Fibroblast of the aortic adventitia (primary cell): Measurements from ENCODE around the gene LHX6. TPM values are rescaled to one million over a fixed set of nuclear protein-coding genes. Genes with fewer than 3 reads are reported as not detected.

Experiments used
- DNase-seq: peaks from one replicate; pipeline ENCODE4 v3.0.0-alpha.2; 2010; ENCODE audit warnings: low read depth
- H3K4me3 ChIP-seq: 2 replicates; pipeline ENCODE4 v1.5.1; 2011; ENCODE audit warnings: low read depth, mild to moderate bottlenecking, control low read depth, low read length, moderate library complexity
- total RNA-seq: library from RNA; depleted of rRNA; stranded (reverse); fragments of >200 nt; gene quantifications from 2 replicates; pipeline ENCODE4 v1.2.3, GENCODE V29; 2012; ENCODE audit warnings: low replicate concordance
- TF ChIP-seq, protein P1 (sequence below): IDR thresholded peaks from 2 replicates; pipeline ENCODE4 v1.5.1; 2011; ENCODE audit warnings: mild to moderate bottlenecking, low read length, control low read depth, inconsistent platforms; ENCODE audit not compliant: insufficient read depth

Gene LHX6
- total RNA-seq, 1 donor: not detected

DNA sequence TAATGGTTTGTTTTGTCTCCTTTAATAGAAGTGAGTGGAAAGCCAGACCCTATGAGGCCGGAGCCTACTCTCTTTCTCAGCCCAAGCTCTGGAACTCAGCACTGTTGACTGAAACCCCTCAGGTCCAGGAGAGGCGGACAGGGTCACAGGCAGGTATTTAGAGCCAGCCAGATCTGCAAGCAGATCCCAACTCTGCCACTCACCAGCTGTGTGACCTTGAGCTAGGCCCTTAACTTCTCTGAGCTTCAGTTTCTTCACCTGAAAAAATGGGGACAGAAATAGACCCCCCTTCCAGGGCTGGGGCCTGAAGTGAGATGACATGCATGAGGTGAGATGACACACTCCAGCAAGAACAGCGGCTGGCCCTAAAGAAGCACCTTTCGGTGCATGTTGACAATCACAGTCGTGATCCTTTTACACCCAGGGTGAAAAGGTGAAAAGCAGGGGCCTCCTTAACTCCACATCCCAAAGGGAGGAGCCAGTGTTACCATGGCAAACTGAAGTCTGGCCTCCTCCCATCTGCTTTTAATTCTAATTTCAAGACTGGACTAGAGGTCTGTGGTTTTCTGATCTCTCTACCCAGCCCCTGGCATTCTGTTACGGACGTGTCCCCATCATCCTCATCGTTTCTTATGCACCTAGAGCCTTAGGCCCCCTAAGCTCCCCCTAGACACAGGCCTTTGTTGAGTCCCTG is 41.8 kb downstream of the LHX6 start:
- TF ChIP-seq, protein P1, sequence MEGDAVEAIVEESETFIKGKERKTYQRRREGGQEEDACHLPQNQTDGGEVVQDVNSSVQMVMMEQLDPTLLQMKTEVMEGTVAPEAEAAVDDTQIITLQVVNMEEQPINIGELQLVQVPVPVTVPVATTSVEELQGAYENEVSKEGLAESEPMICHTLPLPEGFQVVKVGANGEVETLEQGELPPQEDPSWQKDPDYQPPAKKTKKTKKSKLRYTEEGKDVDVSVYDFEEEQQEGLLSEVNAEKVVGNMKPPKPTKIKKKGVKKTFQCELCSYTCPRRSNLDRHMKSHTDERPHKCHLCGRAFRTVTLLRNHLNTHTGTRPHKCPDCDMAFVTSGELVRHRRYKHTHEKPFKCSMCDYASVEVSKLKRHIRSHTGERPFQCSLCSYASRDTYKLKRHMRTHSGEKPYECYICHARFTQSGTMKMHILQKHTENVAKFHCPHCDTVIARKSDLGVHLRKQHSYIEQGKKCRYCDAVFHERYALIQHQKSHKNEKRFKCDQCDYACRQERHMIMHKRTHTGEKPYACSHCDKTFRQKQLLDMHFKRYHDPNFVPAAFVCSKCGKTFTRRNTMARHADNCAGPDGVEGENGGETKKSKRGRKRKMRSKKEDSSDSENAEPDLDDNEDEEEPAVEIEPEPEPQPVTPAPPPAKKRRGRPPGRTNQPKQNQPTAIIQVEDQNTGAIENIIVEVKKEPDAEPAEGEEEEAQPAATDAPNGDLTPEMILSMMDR: no peak
- no peak for DNase-seq
- H3K4me3 ChIP-seq: no peak overlapping the region

DNA sequence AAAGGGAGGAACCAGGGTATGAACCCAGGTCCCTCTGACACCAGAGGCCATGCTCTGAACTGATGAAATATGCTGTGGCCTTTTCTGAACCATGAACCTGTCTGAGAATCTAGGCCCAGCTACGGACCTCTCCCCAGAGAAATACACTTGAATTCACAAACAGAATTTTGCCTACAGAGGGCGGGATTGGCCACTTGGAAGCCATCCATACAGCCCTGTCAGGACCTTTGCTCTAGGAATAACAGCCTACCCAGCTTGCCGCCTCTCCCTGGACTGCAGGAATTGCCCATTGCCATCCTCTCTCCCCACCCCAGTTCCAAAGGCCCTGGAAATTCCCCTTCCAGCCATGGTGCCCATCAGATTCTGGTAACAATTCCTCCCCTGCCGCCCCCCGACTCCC is 42.5 kb downstream of the LHX6 start:
- no peak overlapping the region for H3K4me3 ChIP-seq
- no peak for DNase-seq
- TF ChIP-seq, protein P1: no peak

DNA sequence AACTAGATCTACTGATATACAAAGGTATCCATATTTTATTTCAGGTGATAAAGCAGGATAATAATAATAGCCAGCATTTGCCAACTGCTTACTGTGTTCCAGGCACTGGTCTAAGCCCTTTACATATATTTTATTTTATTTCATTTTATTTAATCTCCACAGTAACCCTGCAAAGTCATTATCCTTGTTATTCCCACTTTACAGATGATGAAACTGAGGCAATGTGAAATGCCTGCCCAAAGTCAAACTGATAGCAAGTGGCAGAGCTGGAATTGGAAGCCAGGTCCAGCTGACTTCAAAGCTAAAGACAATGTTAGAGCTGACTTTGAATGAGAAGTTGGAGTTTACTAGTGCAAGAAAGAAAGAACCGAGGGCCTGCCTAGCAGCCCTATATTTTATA is 44.2 kb downstream of the LHX6 start:
- TF ChIP-seq, protein P1: no peak
- H3K4me3 ChIP-seq: no peak overlapping the region
- DNase-seq: no peak

DNA sequence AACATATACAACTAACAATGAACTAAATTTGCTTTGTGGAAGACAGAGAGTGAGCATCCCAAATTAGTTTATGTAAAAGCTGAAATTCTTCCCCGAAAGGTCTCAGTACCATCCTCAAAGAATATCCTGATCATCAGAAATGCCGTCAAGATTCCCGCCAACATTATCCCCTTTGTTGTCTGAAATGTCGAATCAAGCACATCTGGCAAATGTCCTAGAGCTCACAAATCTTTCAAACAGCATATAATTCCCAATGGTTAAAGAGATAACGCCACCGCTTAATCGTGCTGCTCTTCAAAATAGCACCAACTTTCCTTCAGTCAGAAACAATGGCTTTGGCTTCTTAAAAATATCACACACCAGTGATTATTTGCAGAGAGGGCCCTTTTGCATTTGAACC is 45.3 kb downstream of the LHX6 start:
- no peak for DNase-seq
- TF ChIP-seq, protein P1: no peak
- no peak overlapping the region for H3K4me3 ChIP-seq

DNA sequence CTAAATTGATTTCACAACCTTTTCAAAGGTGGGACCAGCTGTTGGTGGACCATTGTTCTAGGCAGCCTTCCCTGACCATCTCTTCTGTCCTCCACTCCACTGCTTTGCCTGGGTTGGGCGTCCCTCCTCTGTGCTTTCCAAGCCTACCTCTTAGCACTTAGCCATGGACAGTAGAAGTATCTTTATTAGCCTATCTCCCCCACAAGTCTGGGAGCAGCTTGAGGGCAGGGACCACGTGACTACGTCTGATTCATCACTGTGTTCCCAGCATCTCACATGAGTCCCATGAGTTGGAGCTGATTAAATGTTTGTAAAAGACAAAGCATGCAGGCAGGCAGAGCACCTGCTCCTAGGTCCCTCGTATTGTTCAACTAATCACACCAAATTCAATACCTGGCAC is 48.1 kb downstream of the LHX6 start:
- peak; percentile 75 for DNase-seq
- no peak overlapping the region for H3K4me3 ChIP-seq

DNA sequence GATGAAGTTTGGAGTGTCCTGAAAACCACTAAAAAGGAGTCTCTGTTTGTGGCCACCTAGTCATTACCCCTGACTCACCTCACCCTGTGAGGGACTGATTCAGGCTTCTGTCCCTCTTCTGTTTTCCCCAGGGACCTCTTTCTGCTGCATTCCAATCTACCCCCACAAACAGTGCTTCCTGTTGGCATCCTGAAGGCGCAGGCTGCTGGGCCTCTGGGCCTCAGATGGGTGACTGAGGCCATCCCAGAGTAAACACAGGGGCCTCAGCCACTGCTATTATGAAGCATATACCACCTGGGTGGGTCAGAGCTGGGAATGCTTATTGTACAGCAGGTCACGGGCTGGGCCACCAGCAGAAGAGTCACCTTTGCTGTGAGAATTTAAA is 49.1 kb downstream of the LHX6 start:
- TF ChIP-seq, protein P1: no peak
- no peak overlapping the region for H3K4me3 ChIP-seq
- peak; percentile 5 for DNase-seq

More for the DNA sequence above, 48.1 kb downstream of the LHX6 start:
- TF ChIP-seq, protein P1: no peak
